Natural killer cell treated with Interleukin-12 subunit alpha and Interleukin-12 subunit beta and Interleukin-15 and Interleukin-18, amount 100 ng/mL, for 72 hours (primary cell): ENCODE results near the gene TMC8. TPM values are rescaled to one million over a fixed set of nuclear protein-coding genes. Genes with fewer than 3 reads are reported as not detected.

ENCODE experiments used
- ATAC-seq, 2 donors: fragments of 150-1000 bp; cut with Tn5 transposase in 1 of 2; sonication (Bioruptor Pico), chemical (Tn5 transposase) in 1 of 2; 2 replicates each; pipeline ENCODE4 v1.10.0; 2021
- DNase-seq: peaks from one replicate; pipeline ENCODE4 v3.0.0; 2022; ENCODE audit warnings: low spot score
- H3K27ac Mint-ChIP-seq, 2 donors: 1 replicate in 1 of 2; 2 replicates in 1 of 2; pipeline ENCODE4 v1.8.0; 2022; ENCODE audit warnings: mixed read lengths in 2 of 2, mild to moderate bottlenecking in 1 of 2, moderate library complexity in 1 of 2
- H3K27me3 Mint-ChIP-seq, 2 donors: 1 replicate in 1 of 2; 2 replicates in 1 of 2; pipeline ENCODE4 v1.8.0; 2022; ENCODE audit warnings: mixed read lengths in 2 of 2
- H3K36me3 Mint-ChIP-seq: one replicate; pipeline ENCODE4 v1.8.0; 2022; ENCODE audit warnings: mixed read lengths
- H3K4me1 Mint-ChIP-seq, 2 donors: 1 replicate in 1 of 2; 2 replicates in 1 of 2; pipeline ENCODE4 v1.8.0; 2022; ENCODE audit warnings: low read depth in 2 of 2, mixed read lengths in 2 of 2, mild to moderate bottlenecking in 1 of 2
- H3K4me3 Mint-ChIP-seq: one replicate; pipeline ENCODE4 v1.8.0; 2022; ENCODE audit warnings: mixed read lengths
- H3K9me3 Mint-ChIP-seq: 2 replicates; pipeline ENCODE4 v1.8.0; 2022; ENCODE audit warnings: mixed read lengths
- total RNA-seq, 2 donors: library from RNA; stranded (reverse); gene quantifications; one replicate each; pipeline ENCODE4 v1.2.3, GENCODE V29; 2022

TMC8 gene
- total RNA-seq, 2 donors from 2014 or later, result 87.1 to 209 TPM

DNA sequence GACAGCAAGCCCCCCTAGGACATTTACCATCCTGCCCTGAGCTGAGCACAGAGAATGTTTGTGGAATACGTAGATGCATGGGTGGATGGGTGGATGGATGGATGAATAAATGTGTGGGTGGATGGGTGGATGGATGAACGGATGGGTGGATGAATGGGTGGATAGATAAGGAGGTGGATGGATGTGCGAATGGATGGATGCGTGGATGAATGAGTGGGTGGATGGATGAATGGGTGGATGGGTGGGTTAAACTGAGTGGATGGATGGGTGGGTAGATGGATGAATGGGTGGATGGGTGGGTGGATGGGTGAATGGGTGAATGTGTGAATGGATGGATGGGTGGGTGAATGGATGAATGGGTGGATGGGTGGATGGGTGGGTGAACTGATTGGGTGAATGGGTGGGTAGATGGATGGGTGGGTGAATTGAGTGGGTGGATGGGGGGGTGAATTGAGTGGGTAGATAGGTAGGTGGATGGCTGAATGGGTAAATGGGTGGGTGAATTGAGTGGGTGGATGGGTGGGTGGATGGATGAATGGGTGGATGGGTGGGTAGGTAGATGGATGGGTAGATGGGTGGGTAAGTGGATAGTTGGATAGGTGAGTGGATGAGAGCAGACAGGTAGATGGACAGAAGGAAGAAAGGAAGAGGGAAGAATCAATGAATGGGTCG lies 7.2 kb upstream of the TMC8 start:
- DNase-seq (no peak), ATAC-seq (no peak)
- no peaks in the 10 kb centered on the region for H3K9me3 Mint-ChIP-seq
- H3K27me3 Mint-ChIP-seq, result no peaks in the 10 kb centered on the region
- peak overlapping the region; percentile 88 for H3K4me3 Mint-ChIP-seq
- peaks cover 35 to 45% of the 10 kb centered on the region in 2 donors for H3K4me1 Mint-ChIP-seq
- H3K27ac Mint-ChIP-seq, result peak overlapping the region; percentile 83 to 89
- H3K36me3 Mint-ChIP-seq, result peaks cover 7% of the 10 kb centered on the region

- peaks cover 7% of the 10 kb centered on the region for H3K36me3 Mint-ChIP-seq
- DNase-seq (peak; percentile 73), ATAC-seq (peak; percentile 15 to 62)
- no peaks in the 10 kb centered on the region for H3K9me3 Mint-ChIP-seq
- peaks cover 41 to 50% of the 10 kb centered on the region in 2 donors for H3K4me1 Mint-ChIP-seq
- no peaks in the 10 kb centered on the region for H3K27me3 Mint-ChIP-seq
- H3K27ac Mint-ChIP-seq, result peak overlapping the region; percentile 83 to 89
- peak overlapping the region; percentile 88 for H3K4me3 Mint-ChIP-seq
Measured at GRCh38 chr17:78124081-78124835, 6.3 kb upstream of the TMC8 start.

DNA sequence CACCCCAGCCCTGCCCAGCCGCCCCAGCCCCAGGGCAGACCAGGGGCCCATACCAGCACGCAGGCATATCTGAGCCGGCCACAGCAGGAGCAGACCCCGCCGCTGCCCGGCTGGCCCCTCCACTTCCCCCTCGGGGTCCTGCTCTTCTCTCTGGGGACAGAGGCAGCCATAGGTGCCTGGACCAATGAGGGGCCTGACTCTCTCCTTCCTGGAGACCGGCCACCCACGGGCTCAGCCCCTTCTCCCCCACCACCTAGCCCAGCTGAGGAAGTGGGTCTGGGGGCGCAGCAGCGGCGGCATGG lies 5.8 kb upstream of the TMC8 start:
- H3K27ac Mint-ChIP-seq, result peak overlapping the region in 1 of 2 donors; percentile 33
- peaks cover 46 to 54% of the 10 kb centered on the region in 2 donors for H3K4me1 Mint-ChIP-seq
- peak overlapping the region; percentile 88 for H3K4me3 Mint-ChIP-seq
- H3K36me3 Mint-ChIP-seq, result peaks cover 7% of the 10 kb centered on the region
- H3K27me3 Mint-ChIP-seq, result no peaks in the 10 kb centered on the region
- ATAC-seq (no peak), DNase-seq (no peak)
- H3K9me3 Mint-ChIP-seq, result no peaks in the 10 kb centered on the region

DNA sequence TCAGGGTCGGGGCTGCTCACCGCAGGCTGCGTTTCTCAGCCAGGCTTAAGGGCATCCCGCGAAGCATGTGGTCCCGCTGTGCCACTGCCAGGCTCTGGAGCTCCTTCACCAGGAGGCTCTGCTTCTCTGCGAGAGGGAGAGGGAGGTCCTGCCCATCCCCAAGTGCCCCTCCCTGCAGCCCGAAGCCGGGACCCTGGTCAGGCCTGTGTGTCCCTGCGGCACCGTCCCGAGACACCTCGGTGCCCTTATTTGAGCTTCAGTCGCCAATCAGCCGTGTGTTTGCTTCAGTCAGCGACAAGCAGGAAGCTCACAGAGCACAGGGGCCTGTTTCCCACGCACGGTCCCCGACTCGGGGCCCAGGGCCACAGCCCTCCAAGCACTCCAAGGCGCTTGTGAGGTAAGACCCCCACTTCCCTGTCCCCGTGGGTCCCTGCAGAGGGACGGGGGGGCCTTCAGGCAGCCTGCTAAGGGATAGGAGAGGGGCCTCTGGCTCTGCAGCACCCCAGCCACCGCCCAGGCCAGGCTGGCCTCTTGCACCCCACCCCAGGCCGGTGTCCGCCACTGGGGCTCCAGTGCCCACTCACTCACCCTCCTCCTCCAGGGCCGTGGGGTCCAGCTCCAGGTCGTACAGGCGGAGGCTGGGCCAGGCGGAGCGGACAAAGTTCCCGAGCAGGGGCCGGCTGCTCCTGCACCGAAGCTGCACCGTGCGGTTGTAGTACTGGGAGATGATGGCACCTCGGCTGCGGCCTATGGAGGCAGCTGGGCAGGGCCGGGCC lies 5.2 kb upstream of the TMC8 start:
- Mint-ChIP-seq H3K4me1 (peaks cover 50 to 56% of the 10 kb centered on the region in 2 donors), H3K27ac (peak overlapping the region in 1 of 2 donors; percentile 81), H3K4me3 (peak overlapping the region; percentile 50), H3K9me3 (no peaks in the 10 kb centered on the region), H3K27me3 (no peaks in the 10 kb centered on the region), H3K36me3 (peaks cover 7% of the 10 kb centered on the region)
- DNase-seq, result peak; percentile 61
- ATAC-seq, result no peak

- DNase-seq, result no peak
- H3K27me3 Mint-ChIP-seq, result no peaks in the 10 kb centered on the region
- peak overlapping the region; percentile 84 for H3K4me3 Mint-ChIP-seq
- ATAC-seq, result no peak
- no peaks in the 10 kb centered on the region for H3K9me3 Mint-ChIP-seq
- H3K27ac Mint-ChIP-seq, result peak overlapping the region; percentile 81 to 90
- peaks cover 46 to 54% of the 10 kb centered on the region in 2 donors for H3K4me1 Mint-ChIP-seq
- peaks cover 7% of the 10 kb centered on the region for H3K36me3 Mint-ChIP-seq
Measured at GRCh38 chr17:78125976-78126894, 4.3 kb upstream of the TMC8 start.

DNA sequence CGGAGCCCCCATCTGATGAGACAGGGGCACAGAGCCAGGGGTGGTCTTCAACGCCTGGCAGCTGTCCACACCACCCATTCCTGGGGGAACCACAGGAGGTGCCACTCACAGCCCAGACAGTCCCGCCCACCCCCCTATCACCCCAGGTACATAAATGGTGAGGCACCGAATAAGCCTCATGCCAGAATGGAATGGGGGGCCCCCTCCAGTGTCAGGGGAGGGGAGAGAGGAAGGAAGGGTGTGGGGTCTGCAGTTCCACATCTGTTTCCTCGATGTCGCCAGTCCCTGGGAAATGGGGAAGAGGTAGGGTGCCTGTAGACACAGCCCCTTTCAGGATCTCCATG lies 3.7 kb upstream of the TMC8 start:
- DNase-seq (no peak), ATAC-seq (no peak)
- Mint-ChIP-seq H3K9me3 (no peaks in the 10 kb centered on the region), H3K4me3 (peak overlapping the region; percentile 84), H3K27me3 (no peaks in the 10 kb centered on the region), H3K4me1 (peaks cover 42 to 48% of the 10 kb centered on the region in 2 donors), H3K27ac (peak overlapping the region; percentile 81 to 90), H3K36me3 (peaks cover 7% of the 10 kb centered on the region)

DNA sequence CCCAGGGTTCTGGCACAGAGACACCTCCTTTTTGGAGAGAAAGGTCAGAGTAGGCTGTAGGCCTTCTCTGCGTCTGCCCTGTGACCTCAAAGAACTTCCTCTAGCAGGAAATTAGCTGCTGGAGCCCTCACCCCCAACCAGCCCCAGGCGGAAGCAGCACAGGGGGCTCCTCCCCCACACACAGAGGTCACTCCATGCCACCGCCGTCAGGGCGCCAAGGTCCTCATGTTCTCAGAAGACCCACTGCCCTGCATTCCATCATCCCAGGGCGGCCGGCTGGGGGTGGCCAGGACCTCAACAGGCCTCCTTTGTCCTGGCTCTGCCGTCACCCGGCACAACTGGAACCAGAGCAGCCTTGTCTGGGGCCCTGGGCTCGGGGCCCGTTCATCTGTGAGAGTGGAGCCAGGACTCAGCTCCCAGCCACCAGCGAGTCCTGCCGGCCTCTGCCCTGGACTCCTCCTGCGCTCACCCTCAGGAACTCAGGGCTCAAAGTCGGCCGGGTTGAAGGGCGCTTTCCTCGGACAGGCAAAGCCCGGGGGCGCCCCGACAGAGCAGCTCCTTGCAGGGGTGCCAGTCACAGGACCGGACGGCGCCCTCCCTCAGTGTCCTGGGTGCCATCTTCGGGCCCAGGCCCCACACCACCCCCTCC lies 3.2 kb upstream of the TMC8 start:
- no peaks in the 10 kb centered on the region for H3K9me3 Mint-ChIP-seq
- ATAC-seq (peak; percentile 64 to 70), DNase-seq (peak; percentile 86)
- peaks cover 39 to 46% of the 10 kb centered on the region in 2 donors for H3K4me1 Mint-ChIP-seq
- H3K4me3 Mint-ChIP-seq, result peak overlapping the region; percentile 84
- no peaks in the 10 kb centered on the region for H3K27me3 Mint-ChIP-seq
- peaks cover 7% of the 10 kb centered on the region for H3K36me3 Mint-ChIP-seq
- H3K27ac Mint-ChIP-seq, result peak overlapping the region; percentile 81 to 90

GRCh38 chr17:78127888-78128550 lies 2.6 kb upstream of the TMC8 start:
- Mint-ChIP-seq H3K4me1 (peaks cover 32 to 43% of the 10 kb centered on the region in 2 donors), H3K4me3 (peak overlapping the region; percentile 84), H3K27me3 (no peaks in the 10 kb centered on the region), H3K27ac (peak overlapping the region; percentile 81 to 90), H3K9me3 (no peaks in the 10 kb centered on the region), H3K36me3 (peaks cover 7% of the 10 kb centered on the region)
- ATAC-seq (no peak), DNase-seq (peak; percentile 61)

GRCh38 chr17:78128551-78129350 lies 1.8 kb upstream of the TMC8 start, which contains the start of gene TMC6:
Gene TMC6 (minus strand): TSS chr17:78128755. CDS start chr17:78126832, 1,923 bp downstream.
- H3K36me3 Mint-ChIP-seq, result peaks cover 4% of the 10 kb centered on the region
- no peaks in the 10 kb centered on the region for H3K9me3 Mint-ChIP-seq
- H3K27ac Mint-ChIP-seq, result peak within 1 kb of the TSS; percentile 82 to 94
- ATAC-seq (peak; percentile 44 to 64), DNase-seq (peak; percentile 81)
- peak within 1 kb of the TSS; percentile 93 for H3K4me3 Mint-ChIP-seq
- peaks cover 31 to 40% of the 10 kb centered on the region in 2 donors for H3K4me1 Mint-ChIP-seq
- H3K27me3 Mint-ChIP-seq, result no peaks in the 10 kb centered on the region

- peaks cover 8% of the 10 kb centered on the region for H3K36me3 Mint-ChIP-seq
Measured at GRCh38 chr17:78129351-78130089, 1.1 kb upstream of the TMC8 start.

GRCh38 chr17:78130090-78130436 lies 508 bp upstream of the TMC8 start:
- no peaks in the 10 kb centered on the region for H3K27me3 Mint-ChIP-seq
- peaks cover 36 to 40% of the 10 kb centered on the region in 2 donors for H3K4me1 Mint-ChIP-seq
- peak overlapping the region; percentile 93 for H3K4me3 Mint-ChIP-seq
- H3K27ac Mint-ChIP-seq, result peak overlapping the region; percentile 82 to 94
- no peak for DNase-seq
- no peaks in the 10 kb centered on the region for H3K9me3 Mint-ChIP-seq
- peaks cover 8% of the 10 kb centered on the region for H3K36me3 Mint-ChIP-seq
- no peak for ATAC-seq

More at GRCh38 chr17:78129351-78130089, 1.1 kb upstream of the TMC8 start:
- ATAC-seq (no peak), DNase-seq (peak; percentile 61)
- peak overlapping the region; percentile 93 for H3K4me3 Mint-ChIP-seq
- H3K4me1 Mint-ChIP-seq, result peaks cover 34 to 40% of the 10 kb centered on the region in 2 donors
- H3K27ac Mint-ChIP-seq, result peak overlapping the region; percentile 82 to 94
- H3K9me3 Mint-ChIP-seq, result no peaks in the 10 kb centered on the region
- H3K27me3 Mint-ChIP-seq, result no peaks in the 10 kb centered on the region
